Measurements from ENCODE around the gene MBD1.
"Not testable (repeated sequence)": the region's sequence is repeated elsewhere in the genome, so short reads cannot be mapped to it uniquely, and the experiment has no call there.

MBD1 gene

DNA sequence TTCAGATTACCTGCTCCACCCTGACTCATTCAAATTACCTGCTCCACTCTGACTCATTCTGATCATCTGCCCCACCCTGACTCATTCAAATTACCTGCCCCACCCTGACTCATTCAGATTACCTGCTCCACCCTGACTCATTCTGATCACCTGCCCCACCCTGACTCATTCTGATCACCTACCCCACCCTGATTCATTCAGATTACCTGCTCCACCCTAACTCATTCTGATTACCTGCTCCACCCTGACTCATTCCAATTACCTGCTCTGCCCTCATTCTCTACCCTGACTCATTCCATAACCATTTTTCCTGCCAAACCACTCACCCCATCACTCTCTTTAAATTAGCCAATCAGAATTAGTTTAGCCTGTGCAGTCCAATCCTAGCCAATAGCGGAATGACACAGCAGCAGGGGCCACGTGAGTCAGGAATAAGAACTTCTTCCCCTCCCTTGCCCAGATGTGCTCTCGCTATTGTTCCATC, 41.2 kb downstream of the MBD1 start:
- Histone ChIP-seq H3K4me2 (no peak overlapping the region), H3K36me3 (no peaks in the 10 kb centered on the region), H3K9me3 (replicated peaks in 1 of 11) (peaks cover 31 to 51% (median 46%) of the 10 kb centered on the region in 11 experiments), H3K27ac (no peak overlapping the region), H3K4me1 (no peaks in the 10 kb centered on the region; a peak in 1 of 20 replicates), H3K27me3 (no peaks in the 10 kb centered on the region), H3K4me3 (no peak overlapping the region), H3K9ac (no peak overlapping the region), H4K20me1 (no peaks in the 10 kb centered on the region)
- TF ChIP-seq Cebpa-rat (IDR thresholded peaks at IDR 0.05) = no peak

DNA sequence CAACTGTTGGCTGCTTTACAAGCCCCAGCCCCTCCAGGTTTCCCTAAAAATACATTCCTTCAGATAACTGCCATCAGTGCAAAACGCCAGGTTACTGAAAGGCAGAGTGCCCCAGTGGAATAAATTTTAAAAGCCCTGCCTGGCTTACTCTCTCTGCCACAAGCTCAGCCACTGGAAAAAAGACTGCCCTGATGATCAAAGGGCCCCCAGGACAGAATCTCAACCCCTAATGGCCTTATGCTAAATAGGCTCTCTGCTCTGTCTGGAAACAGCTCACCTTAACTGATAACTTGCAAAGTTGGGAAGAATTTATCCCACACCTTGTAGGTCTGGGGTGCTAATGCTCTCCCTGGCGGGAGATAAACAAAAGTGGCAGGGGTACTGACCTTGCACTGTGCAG, 48.9 kb downstream of the MBD1 start:
- Histone ChIP-seq H3K9me3 (replicated peaks in 1 of 11) (no peaks in the 10 kb centered on the region; a peak in 2 of 22 replicates), H4K20me1 (no peaks in the 10 kb centered on the region), H3K27me3 (no peaks in the 10 kb centered on the region; a peak in 1 of 22 replicates), H3K27ac (no peak overlapping the region), H3K4me2 (peak overlapping the region in 9 of 11 experiments; percentile 6 to 77 (median 62); a peak in 15 of 22 replicates), H3K36me3 (no peaks in the 10 kb centered on the region), H3K4me1 (peaks cover 0 to 39% (median 29%) of the 10 kb centered on the region in 10 experiments; a peak in 16 of 20 replicates), H3K4me3 (no peak overlapping the region), H3K9ac (0 out of 22 replicates have a peak overlapping the region, but pooled peaks of 2 of the 11 experiments have one; percentile 2 to 42)
- no peak for TF ChIP-seq Cebpa-rat (IDR thresholded peaks at IDR 0.05)

DNA sequence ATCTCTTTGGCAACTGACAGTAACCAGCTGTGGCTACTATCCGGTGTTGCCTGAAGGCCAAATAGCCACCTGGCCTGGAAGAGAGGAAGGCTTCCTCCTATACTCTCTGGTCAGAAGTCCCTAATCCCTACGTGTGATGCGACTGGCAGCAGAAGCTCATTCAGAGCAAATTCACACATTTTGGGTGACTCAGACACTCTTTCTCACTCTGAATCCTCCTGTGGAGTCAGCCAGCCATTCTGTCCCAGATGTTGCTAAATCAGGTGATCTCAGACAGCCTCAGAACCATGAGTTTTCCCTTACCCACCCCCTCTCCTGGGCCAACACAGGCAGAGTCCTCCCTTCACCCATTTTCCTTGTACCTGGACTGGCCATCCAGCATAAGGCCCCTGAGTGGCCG, 49.7 kb downstream of the MBD1 start:
- peaks cover 0 to 39% (median 29%) of the 10 kb centered on the region in 10 experiments; a peak in 16 of 20 replicates for H3K4me1 ChIP-seq
- no peak overlapping the region for H3K4me3 ChIP-seq
- H3K9me3 ChIP-seq (replicated peaks in 1 of 11) = no peaks in the 10 kb centered on the region; a peak in 2 of 22 replicates
- no peak overlapping the region for H3K27ac ChIP-seq
- TF ChIP-seq Cebpa-rat (IDR thresholded peaks at IDR 0.05) = no peak
- H4K20me1 ChIP-seq = no peaks in the 10 kb centered on the region
- H3K27me3 ChIP-seq = no peaks in the 10 kb centered on the region; a peak in 1 of 22 replicates
- no peak overlapping the region for H3K9ac ChIP-seq
- H3K36me3 ChIP-seq = no peaks in the 10 kb centered on the region
- peak overlapping the region in 9 of 11 experiments; percentile 6 to 77 (median 62); a peak in 12 of 22 replicates for H3K4me2 ChIP-seq

DNA sequence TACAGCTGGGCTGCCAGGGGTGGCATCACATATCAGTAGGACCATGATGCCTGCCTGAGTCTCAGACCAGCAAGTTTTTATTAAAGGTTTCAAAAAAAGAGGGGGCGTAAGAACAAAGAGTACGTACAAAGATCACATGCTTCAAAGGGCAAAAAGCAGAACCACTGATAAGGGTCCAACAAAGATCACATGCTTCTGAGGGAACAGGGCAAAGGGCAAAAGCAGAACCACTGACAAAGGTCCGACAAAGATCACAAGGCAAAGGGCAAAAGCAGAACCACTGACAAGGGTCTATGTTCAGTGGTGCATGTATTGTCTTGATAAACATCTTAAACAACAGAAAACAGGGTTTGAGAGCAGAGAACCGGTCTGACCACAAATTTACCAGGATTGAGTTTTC, 61.1 kb downstream of the MBD1 start:
- H3K36me3 ChIP-seq, H3K27me3 ChIP-seq, H3K9ac ChIP-seq, H3K4me1 ChIP-seq, H3K27ac ChIP-seq, H4K20me1 ChIP-seq, H3K4me2 ChIP-seq, H3K4me3 ChIP-seq: not testable (repeated sequence)
- H3K9me3 ChIP-seq (replicated peaks in 1 of 11) = peaks cover 31 to 46% (median 37%) of the 10 kb centered on the region in 11 experiments
